Activated CD8-positive, alpha-beta memory T cell treated with anti-CD3 and anti-CD28 coated beads for 48 hours (primary cell): ENCODE results near the gene MDM2.

Experiments
- DNase-seq, 3 experiments: peaks; one replicate each; pipeline ENCODE4 v3.0.0-alpha.2; 2020; ENCODE audit warnings: low read depth in 2 of 3, low spot score in 2 of 3

Gene MDM2

DNA sequence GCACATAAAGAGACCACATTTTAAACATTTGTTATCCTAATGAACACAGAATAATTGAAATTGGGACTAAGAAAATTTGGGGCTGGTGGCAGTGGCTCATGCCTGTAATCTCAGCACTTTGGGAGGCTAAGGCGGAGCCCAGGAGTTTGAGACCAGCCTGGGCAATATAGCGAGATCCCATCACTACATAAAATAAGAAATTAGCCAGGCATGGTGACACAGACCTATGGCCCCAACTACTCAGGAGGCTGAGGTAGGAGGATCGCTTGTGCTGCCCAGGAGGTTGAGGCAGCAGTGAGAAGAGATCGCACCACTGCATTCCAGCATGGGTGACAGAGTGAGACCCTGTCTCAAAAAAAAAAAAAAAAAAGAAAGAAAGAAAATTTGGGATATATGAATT is 65.3 kb downstream of the MDM2 start:
- DNase-seq, result no peak

DNA sequence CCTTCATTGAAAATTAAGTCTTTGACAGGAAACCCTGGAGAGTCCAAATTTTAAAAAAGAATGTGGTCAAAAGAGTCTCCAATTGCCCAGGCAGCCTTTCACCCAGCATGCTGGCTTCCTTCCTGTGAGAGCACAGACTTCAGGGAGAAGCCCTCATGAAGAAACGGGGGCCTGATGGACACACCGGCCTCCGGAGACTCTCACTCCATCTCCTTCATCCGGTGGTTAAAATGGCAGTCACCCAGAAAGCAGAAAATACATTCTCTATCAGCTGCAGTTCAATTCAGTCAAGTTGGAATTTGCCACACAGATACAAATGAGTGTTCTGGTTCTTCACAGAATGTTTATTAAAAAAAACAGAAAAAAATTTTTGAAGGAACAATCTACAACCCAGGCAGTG is 68.5 kb downstream of the MDM2 start:
- DNase-seq, result no peak

DNA sequence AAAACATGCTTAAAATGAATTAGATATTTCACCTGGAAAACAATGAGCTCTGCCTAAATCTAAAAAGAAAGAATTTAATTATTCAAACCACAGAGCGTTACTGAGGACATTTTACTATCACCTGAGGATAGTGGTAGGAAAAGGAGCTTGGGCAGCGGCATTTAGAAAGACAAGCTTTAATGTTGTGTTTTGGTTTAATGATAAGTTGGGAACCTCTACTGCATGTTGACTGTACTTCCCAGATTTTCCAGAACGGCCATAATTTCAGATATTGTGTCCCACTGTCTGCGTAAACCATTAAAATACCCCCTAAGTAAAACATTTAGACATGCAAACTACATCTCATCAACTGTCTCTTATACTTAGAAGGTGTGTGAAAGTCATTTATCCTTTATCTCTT is 69.6 kb downstream of the MDM2 start:
- no peak for DNase-seq

DNA sequence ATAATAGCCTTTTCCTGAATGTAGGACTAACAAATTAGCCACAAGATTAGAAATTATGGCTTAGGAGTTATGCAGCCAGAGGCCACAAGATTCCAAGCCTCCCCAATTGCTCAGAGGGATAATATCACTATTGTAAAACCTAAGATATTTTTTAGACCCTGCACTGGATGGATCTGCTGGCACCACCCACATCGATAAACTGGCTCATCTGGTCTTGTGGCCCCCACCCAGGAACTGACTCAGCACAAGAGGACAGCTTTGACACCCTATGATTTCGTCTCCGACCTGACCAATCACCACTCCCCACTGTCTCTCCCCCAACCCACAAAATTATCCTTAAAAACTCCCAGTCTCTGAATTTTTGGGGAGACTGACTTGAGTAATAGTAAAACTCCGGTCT is 70.3 kb downstream of the MDM2 start:
- DNase-seq, result no peak

DNA sequence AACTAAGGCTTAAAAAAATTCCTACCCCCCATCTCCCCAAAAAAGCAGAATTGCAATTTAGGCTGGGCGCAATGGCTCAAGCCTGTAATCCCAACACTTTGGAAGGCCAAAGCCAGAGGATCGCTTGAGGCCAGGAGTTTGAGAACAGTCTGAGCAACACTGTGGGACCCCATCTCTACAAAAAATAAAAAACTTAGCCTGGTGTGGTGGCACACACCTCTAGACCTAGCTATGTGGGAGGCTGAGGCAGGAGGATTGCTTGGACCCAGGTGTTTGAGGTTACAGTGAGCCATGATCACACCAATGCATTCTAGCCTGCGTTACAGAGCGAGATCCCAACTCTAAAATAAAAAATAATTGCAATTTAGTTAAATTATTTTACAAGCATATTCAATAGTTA is 70.9 kb downstream of the MDM2 start:
- no peak for DNase-seq

DNA sequence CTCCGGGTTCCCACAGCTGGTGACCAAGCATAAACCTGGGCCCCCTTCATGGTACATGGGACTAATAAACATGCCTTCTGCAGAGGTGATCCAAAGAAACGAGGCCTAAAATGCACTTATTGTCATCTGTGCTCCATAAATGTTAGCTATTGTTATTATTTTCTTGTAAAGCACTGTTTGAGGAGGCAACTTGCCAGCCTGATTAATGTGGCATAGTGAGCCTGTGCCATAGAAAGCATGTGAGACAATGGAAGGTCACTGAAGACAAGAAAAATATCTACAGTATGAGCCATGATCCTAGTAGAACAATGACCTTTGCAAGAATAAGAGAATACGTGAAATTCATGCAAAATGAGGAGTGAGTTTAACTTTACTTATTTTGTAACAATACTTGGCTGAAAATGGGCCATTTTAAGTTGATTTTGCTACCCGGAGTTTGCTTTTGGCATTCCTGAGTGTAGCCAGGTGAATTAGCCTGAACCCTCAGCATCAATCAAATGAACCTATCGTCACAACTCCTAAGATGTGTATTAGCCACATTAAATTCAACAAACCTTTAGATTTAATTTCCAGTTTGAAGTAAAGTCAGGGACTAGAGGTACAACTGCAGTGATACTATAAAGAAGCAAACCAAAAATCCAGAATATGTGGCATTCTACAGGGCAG is 72.8 kb downstream of the MDM2 start:
- DNase-seq, result no peak

DNA sequence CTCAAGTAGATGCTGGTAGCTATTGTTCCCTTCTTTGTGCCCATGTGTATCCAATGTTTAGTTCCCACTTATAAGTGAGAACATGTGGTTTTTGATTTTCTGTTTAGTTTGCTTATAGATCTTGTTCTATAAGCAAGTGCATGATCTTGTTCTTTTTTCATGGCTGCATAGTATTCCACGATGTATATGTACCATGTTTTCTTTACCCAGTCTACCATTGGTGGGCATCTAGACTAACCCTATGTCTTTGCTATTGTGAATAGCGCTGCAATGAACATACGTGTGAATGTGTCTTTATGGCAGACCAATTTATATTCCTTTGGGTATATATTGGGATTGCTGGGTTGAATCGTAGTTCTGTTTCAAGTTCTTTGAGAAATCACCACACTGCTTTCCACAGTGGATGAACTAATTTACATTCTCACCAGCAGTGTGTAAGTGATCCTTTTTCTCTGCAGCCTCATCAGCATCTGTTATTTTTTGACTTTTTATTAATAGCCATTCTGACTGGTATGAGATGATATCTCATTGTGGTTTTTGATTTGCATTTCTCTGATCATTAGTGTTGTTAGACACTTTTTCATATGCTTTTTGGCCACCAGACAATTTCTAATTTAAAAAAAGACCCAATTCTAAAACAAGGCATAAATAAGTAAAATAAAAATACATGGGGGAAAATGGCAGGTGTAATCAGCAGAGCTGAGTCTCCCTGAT is 74.4 kb downstream of the MDM2 start:
- DNase-seq, result no peak

DNA sequence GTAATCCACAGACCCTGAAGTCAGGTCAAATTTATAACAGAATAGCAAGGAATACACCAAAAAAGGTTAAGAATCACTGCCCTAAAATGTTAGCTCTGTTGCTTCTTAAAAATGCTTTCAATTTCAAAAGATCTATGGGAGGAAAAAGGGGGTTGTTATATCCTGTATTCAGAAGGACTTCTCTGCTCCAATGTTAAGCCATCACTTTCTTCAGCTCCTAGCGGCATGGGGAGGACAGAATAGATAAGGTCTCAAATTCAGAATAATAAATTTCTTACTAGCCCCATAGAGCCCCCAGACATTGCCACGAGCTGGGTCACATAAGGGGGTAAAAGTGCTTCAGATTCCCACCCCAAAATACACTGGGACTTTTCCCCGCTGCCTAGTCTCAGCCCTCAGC is 75.2 kb downstream of the MDM2 start:
- DNase-seq, result no peak

DNA sequence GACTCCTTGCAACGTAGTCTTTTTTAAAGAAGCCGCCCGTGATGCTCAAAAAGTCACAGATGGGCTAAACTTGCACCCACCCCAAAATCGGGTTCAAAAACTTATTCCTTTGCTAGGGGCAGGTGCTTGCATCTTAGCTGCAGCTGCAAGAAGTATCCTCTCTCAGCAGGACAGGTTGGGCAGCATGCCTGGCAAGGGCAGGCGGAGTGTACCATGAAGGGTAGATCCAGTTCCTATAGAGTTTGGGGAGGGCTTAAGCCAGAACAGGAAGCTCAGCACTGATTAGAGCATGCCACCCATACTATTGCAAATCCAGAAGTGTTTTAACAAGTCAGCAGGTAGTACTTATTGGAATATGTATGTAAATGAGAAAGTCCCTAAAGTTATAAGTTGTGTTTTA is 76.3 kb downstream of the MDM2 start:
- DNase-seq, result no peak

DNA sequence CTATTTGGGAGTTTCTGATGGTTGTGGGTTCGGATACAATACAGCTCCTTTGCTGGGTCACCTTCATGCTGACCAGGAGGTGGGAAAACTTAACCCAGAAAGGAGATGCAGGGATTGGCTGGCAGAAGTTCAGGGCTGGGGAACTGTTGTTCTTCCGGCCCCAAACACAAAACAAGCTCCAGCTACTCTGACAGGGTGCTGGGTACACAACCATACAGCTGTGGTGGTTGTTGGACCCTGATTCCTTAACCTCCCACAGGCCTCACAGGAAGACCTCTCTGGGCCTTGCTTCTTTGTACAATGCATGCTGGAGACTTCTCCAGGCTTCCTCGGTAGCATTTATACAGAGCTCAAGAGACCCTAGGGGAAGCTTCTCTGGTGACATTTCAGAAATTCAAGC is 77.4 kb downstream of the MDM2 start:
- no peak for DNase-seq

DNA sequence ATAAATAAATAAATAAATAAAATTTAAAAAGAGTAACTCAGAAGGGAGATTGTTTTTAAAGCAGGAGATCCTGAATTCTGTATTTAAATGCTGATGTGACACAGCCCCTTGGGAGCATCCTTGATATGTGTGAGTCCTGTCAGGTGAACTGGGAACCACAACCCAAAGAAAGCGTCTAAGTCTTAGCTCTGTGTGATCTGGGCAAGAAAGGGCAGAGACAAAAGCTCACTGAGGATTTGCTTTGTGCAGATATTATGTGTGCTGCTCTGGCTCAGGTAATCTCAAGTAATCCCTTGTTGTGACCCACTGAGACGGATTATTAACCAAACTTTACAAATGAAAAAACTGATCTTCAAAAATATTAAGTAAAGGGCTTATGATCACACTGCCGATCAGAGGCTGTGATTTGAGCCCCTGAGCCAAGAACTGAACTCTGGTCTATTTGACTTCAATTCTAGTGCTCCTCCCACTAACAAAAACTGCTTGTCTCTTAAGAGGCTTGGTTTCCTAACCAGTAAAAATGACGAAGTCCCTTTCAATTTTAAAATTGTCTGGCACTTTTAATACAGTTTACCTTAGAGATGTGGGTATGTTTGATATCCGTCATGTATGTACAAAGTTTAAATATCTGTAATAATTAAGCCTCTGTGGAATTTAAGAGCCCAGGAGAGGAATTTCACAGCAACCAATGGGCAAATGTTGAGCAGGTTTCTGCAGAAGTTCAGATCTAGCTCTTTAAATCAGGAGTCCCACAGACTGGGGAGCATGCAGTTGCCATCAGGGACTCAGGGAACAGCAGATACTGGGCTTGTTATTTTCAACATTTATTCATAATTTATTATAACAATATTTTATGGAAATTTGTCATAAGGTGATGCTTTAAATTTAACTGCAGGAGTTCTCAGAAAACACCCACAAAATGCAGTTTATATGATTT is 78.9 kb downstream of the MDM2 start:
- DNase-seq, result no peak

DNA sequence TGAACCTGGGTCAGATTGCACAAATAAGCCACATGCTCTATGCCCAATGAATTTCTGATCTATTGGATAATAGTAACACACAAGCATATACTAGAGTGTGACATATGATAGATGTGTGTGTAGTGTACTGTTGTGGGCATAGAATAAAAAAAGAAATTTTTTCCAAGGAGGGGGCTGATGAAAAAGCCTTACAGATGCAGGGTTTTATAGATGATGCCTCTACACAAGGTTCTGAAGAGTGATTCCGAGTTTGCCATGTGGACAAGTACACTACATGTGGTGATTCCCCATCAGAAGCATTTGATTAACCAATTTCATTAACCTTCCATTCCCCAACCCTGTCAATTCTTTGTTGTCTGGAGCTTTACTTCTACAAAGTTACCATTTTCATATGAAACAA is 79.7 kb downstream of the MDM2 start:
- DNase-seq, result no peak

DNA sequence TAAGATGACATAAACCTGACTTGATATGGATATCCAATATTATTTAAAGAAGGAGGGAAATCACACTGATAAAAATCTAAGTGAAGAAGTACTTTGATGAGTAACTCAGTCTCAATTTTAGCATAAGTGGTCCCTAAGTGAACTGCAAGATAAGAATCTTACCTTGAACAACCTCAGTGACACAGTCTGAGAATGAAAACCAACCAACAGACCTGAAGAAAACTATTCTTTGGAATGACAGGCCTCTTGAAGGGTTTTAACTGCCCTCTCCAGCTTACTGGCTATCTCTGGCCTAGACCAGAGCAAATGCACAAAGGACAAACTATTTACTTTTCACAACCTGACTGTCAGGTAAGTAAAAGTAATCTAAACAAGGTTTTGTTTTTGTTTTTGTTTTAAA is 80.3 kb downstream of the MDM2 start:
- no peak for DNase-seq

DNA sequence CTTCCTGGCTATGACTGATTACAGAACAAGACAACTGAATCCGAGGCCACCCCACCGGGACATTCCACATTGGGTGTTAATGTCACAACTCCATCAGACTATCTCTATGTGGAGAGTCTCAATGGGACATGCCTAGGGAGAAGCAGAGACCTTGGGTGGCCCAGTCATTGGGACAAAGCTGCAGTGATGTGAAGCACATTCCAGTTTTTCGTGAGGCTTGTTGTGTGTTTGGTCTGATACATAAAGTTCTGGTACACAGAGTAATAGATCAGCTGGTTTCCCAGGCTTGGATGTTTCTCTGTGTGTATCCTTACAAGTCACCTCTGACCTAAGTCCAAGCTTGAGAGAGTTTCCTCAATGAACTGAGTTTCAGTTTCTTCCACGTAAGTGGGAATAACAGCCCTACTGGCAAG is 82.7 kb downstream of the MDM2 start:
- DNase-seq, result no peak

DNA sequence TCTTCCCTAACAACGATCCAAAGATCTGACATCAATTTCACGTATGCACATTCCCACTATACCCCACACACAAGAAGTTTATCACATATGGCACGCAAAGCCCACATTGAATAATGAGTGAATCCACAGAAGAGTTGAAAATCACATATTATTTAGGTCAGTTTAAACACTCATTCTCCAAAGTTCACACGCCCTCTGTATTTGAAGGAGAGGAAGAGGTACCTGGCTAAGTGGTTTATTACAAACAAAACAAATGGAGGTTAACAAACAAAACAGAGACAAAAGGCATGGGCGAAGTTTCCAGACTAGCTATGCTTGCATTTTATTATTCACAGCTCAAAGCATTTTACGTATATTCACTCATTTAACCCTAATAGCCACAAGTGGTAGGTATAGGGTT is 83.2 kb downstream of the MDM2 start:
- DNase-seq, result no peak

DNA sequence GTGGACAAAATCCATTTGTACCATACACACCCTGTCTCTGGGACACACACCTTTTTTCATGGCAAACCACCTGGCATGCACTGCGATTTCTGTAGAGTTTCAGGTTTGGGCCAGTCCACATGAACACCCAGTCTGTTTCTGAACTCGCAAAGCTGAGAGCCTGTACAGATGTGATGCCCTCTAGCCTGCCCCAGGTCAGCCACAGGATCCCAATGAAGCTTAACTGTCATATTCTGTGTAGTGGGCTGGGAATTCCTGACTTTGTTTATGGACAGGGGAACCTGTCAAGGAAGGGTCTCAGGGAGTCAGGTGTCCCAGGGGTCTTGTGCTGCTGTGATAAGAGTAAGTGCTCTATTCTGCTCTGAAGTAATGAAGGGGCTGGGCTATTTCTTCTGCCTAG is 85.2 kb downstream of the MDM2 start:
- DNase-seq, result no peak

DNA sequence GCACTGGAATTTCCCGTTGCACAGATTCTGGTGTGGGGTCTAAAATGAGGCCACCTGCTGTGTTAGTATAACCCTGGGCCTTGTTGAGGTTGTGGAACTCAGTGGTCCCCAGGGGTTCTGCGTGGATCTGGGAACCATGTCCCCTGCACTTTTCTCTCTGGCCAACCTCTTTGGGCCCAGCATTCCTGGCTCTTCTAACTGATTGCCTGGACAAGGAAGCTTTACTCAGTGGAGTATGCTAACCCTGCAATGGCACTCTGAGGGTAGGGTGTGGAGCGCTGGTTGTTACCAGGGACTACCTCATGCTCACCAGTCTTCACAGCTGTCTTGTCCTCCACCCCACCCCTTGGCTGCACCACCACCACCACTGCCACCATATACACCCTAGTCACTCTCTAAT is 85.8 kb downstream of the MDM2 start:
- DNase-seq, result no peak

DNA sequence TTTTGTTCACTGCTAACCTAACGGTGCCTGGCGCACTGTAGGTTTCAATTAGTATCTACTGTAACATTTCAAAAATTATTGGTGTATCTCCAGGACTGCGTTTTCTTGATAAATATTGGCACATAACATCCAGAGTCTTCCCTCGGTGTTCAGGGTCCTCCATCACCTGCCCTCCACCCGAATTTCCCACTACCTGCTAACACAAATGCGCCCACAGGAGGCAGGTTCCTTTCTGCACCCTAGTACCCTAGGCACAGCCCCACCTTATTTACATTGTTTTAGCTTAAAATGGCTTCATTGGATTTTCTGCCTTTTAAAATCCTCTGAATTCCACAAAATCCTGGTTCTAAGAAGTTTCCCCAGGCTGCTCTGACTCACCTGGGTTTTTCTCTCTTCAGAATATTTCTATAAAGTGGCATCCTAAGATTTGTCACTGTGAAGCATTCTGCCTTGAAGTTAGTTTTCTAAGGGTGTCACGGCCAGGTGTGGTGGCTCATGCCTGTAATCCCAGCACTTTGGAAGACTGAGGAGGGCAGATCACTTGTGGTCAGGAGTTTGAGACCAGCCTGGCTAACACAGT is 86.4 kb downstream of the MDM2 start:
- DNase-seq, result no peak

DNA sequence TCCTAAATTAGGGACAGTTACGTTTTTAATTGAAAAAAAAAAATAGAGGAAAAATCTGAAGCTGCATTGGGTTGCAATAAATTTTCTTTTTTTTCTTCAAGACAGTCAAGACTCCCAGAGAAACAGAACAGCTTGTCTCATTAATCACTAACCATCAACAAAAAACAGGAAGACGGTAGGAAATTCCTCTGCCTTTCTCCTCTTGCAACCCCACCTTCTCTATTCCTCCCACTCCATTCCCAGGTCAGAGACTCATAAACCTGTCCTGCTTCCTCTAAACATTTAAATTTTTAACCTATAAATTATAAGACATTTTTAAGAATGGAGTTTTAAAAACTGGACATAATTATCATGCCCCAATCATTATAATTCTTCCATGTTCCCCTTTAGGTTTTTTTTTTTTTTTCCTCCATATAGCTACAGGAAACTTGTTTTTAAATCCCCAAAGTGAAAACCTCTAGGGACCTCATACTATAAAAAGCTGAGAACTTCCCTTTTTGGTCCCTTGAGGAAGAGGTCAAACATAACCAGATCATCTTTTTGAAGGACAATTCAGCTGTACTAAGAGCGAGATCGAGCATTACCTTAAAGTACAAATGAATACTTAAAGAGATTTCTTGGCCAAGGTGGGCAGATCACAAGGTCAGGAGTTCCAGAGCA is 89.0 kb downstream of the MDM2 start:
- no peak for DNase-seq

DNA sequence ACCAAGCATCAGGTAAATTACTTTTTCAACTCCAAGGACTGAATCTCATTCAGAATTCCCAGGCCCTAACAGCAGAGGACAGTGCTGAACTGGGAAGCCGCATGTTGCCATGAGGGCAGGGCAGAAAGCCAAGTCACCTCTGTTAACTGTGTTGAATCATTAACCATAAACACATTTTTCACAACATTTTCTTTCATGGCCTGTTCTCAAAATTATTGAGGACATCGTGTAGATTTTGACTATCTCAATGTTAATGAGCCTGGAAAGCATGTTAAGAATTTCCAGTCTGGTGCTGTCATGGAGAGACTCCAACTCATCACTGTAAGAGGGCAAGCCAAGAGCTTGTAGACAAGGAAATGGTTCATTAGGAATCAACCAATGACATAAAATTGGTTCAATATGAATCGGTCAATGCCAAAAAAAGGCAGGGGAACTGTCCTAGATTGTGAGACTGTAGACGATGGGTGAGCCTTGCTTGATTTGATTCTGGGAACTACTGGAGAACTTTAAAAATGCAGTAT is 91.3 kb downstream of the MDM2 start:
- no peak for DNase-seq

DNA sequence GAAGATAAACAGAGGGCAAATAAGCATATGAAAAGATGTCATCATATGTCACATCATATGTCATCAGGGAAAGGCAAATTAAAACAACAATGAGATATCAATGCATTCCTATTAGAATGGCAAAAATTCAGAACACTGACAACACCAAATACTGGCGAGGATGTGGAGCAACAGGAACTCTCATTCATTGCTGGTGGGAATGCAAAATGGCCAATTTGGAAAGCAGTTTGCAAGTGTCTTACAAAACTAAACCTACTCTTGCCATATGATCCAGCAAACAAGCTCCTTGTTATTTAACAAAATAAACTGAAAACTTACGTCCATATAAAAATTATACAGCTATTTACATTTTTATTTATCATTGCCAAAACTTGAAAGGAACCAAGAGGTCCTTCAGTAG is 92.3 kb downstream of the MDM2 start:
- no peak for DNase-seq
